T-helper 22 cell (primary cell): ENCODE data around the gene FOXO3B.
"Not testable (repeated sequence)": the region's sequence is repeated elsewhere in the genome, so short reads cannot be mapped to it uniquely, and the experiment has no call there.

Experiments used
- DNase-seq: peaks from one replicate; pipeline ENCODE4 v3.0.0-alpha.2; 2020; ENCODE audit warnings: low read depth

FOXO3B gene

GRCh38 chr17:18681767-18682571 is at the start of gene FOXO3B:
FOXO3B (minus strand) TSS chr17:18682314; CDS start chr17:18681651, 663 bp downstream.
- DNase-seq, result peak; percentile 70

GRCh38 chr17:18723509-18723908 is 41.4 kb upstream of the FOXO3B start:
- DNase-seq, result not testable (repeated sequence)

GRCh38 chr17:18722612-18723011 is 40.5 kb upstream of the FOXO3B start:
- DNase-seq, result not testable (repeated sequence)

DNA sequence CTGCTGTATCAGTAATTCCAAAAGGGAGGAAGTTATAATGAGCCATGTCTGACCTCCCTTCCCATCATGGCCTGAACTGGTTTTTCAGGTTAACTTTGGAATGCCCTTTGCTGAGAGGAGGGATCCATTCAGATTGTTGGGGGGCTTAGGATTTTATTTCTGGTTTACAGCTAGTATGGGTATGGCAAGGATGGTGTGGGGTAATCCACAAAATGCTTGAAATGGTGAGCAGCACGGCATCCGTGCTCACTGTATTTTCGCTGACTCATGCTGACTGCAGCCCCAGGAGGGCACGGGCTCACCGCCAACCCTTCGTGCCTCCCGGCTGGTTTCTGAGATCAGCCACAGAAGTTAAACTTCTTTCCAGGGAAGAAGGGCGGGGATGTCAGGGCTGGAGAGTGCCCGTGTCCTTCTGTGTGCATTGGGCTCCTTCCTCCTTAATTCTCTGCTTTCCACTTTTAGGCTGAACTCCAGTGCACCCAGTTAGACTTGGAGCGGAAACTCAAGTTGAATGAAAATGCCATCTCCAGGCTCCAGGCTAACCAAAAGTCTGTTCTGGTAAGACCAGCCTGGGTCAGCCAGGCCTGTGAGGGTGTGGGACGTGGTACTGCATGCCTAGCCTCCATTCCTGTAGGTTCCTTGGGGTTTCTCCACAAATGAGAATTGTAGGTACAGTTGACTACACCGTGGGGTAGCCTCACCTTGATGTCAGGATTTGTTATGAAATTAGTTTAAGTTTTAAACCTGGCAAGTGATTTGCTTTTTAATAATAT is 39.8 kb upstream of the FOXO3B start:
- DNase-seq, result not testable (repeated sequence)

DNA sequence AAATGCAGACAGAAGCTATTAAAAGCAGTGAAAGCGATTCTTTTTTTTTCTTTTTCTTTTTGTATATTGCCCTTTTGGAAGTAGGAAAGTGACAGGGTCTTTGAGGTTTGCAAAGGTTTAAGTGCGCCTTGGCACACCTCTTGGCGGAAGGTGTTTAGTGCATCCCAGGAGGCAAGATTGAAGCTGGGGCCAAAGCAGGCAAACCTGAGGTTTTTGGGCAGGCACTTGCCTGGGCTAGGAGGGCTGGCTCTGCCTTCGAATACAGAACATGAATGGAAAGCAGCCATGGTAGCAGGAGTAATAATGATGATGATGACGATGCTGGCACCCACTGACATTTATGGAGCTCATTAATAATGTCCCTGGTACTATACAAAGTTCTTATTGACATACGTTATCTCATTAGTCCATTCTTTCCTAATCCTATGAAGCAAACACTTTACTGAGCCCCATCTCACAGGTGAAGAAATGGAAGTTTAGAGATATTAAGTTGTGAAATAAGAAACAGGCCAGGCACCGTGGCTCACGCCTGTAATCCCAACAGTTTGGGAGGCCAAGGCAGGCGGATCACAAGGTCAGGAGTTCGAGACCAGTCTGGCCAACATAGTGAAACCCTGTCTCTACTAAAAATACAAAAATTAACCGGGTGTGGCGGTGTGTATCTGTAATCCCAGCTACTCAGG is 37.5 kb upstream of the FOXO3B start:
- DNase-seq, result not testable (repeated sequence)

DNA sequence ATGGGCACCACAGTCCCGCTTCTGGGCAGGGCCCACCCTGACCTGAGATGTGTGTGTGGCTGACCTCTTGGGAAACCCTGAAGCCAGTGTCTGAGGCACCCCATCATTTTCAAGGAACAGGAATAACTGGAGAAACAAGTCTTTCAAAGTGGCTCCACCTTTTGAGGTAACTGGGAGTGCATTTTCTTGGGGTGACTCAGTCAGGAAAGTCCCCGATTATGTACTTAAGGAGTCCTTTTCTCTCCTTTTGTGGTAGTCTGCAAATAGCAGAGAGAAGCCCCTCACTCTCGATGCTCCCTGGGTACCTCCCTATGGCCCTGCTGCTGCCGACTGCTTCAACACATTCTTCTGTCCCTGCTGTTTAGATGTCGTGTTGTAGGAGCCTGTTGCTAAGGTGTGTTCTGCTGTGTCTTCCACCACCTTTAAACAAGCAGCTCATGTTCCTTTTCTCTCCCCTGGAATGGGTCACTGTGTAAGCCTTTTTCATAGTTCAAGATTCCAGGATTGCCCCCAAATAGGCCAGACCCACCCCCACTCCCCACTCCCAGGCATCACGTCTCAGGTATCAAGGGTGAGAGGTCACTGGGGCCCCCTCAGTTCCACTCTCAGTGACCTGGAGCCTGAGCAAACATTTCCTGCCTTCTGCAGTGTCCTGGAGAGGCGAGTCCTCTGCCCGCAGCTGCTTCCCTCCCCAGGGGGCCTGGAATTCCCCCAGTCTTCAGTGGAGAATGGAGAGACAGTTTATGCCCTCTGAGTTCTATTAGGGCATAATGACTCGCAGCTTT is 36.7 kb upstream of the FOXO3B start:
- not testable (repeated sequence) for DNase-seq

- DNase-seq, result peak; percentile 3
These were observed 30.4 kb upstream of the FOXO3B start for GRCh38 chr17:18712354-18712999.

DNA sequence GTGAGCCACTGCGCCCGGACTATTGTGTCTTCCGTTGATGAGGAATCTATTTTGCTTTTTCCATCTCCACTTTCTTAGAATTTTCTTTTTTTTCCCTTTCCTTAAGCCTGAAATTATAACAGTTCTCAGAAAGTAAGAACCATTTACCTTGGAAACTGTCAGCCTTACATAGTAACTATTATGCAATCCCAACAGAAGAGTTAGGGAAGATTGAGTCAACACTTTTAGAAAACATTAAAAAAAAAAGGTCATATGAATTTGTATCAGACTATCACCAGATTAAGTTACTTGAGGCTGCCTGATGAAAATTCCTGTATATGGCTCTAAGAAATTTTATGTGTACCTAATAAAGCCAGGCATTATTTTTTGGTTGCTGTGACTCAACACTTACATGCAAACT is 26.1 kb upstream of the FOXO3B start:
- DNase-seq, result not testable (repeated sequence)

GRCh38 chr17:18705955-18706354 is 23.8 kb upstream of the FOXO3B start:
- not testable (repeated sequence) for DNase-seq

GRCh38 chr17:18698473-18699103 is 16.5 kb upstream of the FOXO3B start:
- not testable (repeated sequence) for DNase-seq

DNA sequence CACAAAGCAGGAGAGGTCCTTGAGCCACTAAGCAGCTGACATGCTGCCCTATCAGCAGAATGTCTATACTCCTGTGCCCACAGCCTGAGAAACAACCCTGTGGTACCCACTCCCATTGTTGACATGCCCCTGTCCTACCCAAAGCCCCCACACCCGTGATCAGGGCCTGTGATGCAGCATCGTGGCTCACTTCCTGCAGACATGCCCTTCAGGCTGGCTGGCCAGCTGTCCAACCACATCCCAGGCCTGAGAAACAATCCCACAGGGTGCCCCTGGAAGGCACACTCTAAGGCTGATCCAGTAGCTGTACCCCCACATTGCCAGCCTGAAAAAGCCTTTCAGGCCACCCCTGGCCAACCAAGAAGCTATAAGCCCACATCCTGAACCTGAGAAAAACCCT is 13.0 kb upstream of the FOXO3B start:
- not testable (repeated sequence) for DNase-seq

DNA sequence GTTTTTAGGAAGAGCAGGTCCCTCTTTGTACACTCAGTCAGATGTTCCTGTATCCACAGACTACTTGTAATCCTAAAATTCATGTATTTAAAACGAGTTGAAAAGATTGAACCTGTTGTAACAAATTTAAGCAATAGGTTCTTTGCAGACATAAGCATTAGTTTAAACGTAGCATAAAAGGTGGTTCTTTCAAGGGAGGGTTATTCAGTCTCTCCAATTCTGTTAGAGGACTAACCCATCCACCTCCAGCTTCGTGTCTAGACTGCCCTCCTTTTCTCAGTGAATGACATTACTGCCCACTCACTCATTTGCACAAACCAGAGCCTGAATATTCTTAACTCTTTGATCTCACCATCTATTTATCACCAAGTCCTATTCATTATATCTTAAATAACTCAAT is 554 bp upstream of the FOXO3B start:
- DNase-seq, result not testable (repeated sequence)

- DNase-seq, result not testable (repeated sequence)
These were observed 4.7 kb downstream of the FOXO3B start for GRCh38 chr17:18677381-18677780.

GRCh38 chr17:18676928-18677327 is 5.2 kb downstream of the FOXO3B start:
- DNase-seq, result not testable (repeated sequence)

- DNase-seq, result not testable (repeated sequence)
These were observed 9.5 kb downstream of the FOXO3B start for GRCh38 chr17:18672395-18673227.

DNA sequence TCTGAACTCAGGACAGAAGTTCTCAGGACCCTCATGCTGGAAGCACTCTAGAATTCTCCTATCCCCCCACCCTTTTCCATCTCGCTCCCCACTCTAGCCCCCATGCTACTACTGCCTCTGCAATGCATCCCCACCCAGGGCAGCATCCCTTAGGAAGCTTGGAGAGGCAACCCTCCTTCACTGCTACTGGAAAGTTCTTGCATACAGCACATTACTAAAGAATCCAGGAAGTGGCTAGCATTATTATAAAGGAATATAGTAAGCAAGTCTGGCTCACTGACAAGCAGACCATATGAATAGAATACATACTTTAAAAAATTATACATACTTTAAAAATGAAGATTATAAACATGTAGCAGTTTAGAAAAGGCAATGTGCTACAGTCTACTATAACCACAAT is 13.5 kb downstream of the FOXO3B start:
- not testable (repeated sequence) for DNase-seq

DNA sequence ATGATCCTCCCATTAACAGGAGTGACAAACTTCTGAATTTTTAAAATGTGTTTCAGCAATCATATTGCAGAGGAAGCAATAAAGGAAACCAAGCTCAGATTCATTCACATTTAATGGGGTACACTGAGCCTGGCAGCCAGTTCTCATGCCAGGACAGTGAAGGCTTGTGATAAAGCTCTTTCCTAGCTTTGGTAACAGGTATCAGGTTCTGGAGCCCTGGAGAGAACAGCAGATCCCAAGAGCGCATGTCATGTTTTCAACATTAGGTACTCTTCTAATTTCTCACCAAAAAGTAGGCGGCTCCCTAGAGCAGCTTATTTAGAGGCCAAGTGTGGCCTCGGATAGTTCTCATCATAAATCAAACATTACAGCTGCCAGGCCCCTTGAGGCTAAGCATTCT is 14.6 kb downstream of the FOXO3B start:
- DNase-seq, result not testable (repeated sequence)

DNA sequence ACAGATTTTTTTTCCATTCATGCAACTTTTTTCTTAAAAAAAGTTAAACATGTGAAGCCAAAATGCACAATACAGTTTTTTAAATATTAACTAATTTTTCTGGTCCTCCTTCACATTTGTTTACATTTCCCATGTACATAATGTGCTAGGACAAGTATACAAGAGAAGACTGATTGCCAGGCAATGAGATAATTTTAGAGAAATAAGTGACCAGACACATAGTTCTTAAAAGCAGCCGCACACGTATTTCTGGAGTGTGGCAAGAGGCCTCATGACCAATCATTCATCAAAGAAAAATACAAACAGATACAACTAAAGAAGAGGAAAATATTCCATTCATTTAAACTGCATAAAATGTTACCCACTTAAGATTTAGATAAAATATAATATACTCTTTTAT is 15.8 kb downstream of the FOXO3B start:
- not testable (repeated sequence) for DNase-seq

DNA sequence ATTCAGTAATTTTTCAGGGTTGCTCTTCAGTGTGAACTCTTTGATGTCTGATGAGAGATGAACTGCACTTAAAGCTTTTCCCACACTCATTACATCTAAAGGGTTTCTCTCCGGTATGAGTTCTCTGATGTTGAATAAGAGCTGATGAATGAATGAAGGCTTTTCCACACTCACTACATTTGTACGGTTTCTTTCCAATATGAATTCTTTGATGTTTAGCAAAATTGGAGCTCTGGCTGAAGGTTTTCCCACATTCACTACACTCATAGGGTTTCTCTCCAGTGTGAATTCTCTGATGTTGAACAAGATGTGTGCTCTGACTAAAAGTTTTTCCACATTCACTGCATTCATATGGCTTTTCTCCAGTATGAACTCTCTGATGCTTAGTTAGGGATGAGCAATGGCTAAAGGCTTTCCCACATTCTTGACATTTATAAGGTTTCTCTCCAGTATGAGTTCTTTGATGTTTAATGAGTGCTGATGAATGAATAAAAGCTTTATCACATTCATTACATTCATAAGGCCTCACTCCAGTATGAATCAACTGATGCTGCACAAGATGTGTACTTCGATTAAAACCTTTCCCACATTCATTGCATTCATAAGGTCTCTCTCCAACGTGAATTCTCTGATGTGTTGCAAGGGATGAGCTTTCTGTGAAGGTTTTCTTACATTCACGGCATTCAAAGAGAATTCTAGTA is 20.0 kb downstream of the FOXO3B start:
- DNase-seq, result not testable (repeated sequence)
